Measurements from ENCODE around the gene P2RY6. TPM values are rescaled to one million over a fixed set of nuclear protein-coding genes. Genes with fewer than 3 reads are reported as not detected.

Gene P2RY6
- total RNA-seq, 5 donors from 2014 or later (not counting 1 experiment from before 2014, with no cell fraction given) = 1.4 TPM; not detected in 4

- DNase-seq (peak; percentile 16 to 80 (median 65)), ATAC-seq (replicated peaks in 1 of 4) (peak; percentile 68 to 76 (median 76))
- peak overlapping the region in 1 of 2 donors; percentile 68 for H3K27ac Mint-ChIP-seq
- H3K9me3 Mint-ChIP-seq = no peaks in the 10 kb centered on the region
- Histone ChIP-seq H3K9me3 (no peaks in the 10 kb centered on the region), H3K27ac (ENCODE audit: low read length) (no peak overlapping the region), H3K27me3 (replicated peaks in 1 of 2; ENCODE audit: control insufficient read depth in 2 of 2, extremely low read depth in 1 of 2, insufficient read depth in 2 of 2, low read length in 1 of 2) (peaks cover 0 to 35% of the 10 kb centered on the region in 2 experiments), H3K4me1 (ENCODE audit: control insufficient read depth in 1 of 2, extremely low read depth in 1 of 2, insufficient read depth in 2 of 2, low read length in 2 of 2) (no peaks in the 10 kb centered on the region), H3K4me3 (ENCODE audit: control insufficient read depth in 1 of 2, extremely low read depth in 1 of 2, low read length in 1 of 2) (no peak overlapping the region), H3K36me3 (ENCODE audit: control insufficient read depth in 2 of 2, extremely low read depth in 1 of 2, insufficient read depth in 1 of 2, low read length in 1 of 2) (no peaks in the 10 kb centered on the region)
- H3K4me1 Mint-ChIP-seq = peaks cover 0 to 3% (median 0%) of the 10 kb centered on the region in 3 donors
- peaks cover 18 to 22% of the 10 kb centered on the region in 2 donors for H3K27me3 Mint-ChIP-seq
- WGBS (ENCODE audit: insufficient coverage) = 40% methylated on average over 11 of the region's 12 CpGs
- no peak overlapping the region for H3K4me3 Mint-ChIP-seq
- no peaks in the 10 kb centered on the region for H3K36me3 Mint-ChIP-seq
- ChIA-PET CTCF (interaction anchor here (0.5 to 1.6 kb wide), 5 partner anchors 40 to 1552 kb away, joined by 3 to 10 read pairs (median 5); no protein-coding TSS in a partner anchor), POLR2A (interaction anchor here in 1 of 2 donors (0.6 kb wide), 1 partner anchor 224 kb away, joined by 3 read pairs; no protein-coding TSS in a partner anchor)
Measured at GRCh38 chr11:73295241-73295995, 23.3 kb downstream of the P2RY6 start.

DNA sequence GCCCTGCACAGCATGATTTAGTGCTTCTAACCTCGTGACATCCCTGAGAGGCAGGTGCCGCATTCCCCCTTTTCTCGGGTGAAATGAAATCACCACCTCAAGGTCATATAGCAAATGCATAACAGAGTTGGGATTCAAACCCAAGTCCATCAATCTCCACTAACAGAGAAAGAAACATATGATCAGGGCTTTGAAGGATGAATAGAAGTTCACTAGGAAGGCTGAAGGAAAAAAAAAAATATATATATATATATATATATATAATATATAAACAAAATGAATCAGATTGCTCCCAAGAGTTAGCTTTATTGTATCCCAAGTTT lies 23.8 kb downstream of the P2RY6 start:
- no peaks in the 10 kb centered on the region for H3K9me3 ChIP-seq
- ChIA-PET POLR2A (no interaction called here), CTCF (interaction anchor here in 1 of 2 donors (1.6 kb wide), 1 partner anchor 40 kb away, joined by 10 read pairs; no protein-coding TSS in a partner anchor)
- no peak overlapping the region for H3K27ac Mint-ChIP-seq
- H3K36me3 Mint-ChIP-seq = no peaks in the 10 kb centered on the region
- H3K9me3 Mint-ChIP-seq = no peaks in the 10 kb centered on the region
- peaks cover 0 to 3% (median 0%) of the 10 kb centered on the region in 3 donors for H3K4me1 Mint-ChIP-seq
- H3K36me3 ChIP-seq (ENCODE audit: control insufficient read depth in 2 of 2, extremely low read depth in 1 of 2, insufficient read depth in 1 of 2, low read length in 1 of 2) = no peaks in the 10 kb centered on the region
- ATAC-seq (replicated peaks in 1 of 4) (no peak), DNase-seq (no peak)
- H3K4me1 ChIP-seq (ENCODE audit: control insufficient read depth in 1 of 2, extremely low read depth in 1 of 2, insufficient read depth in 2 of 2, low read length in 2 of 2) = no peaks in the 10 kb centered on the region
- no peak overlapping the region for H3K4me3 Mint-ChIP-seq
- H3K27me3 ChIP-seq (replicated peaks in 1 of 2; ENCODE audit: control insufficient read depth in 2 of 2, extremely low read depth in 1 of 2, insufficient read depth in 2 of 2, low read length in 1 of 2) = peaks cover 0 to 41% of the 10 kb centered on the region in 2 experiments
- peaks cover 21 to 23% of the 10 kb centered on the region in 2 donors for H3K27me3 Mint-ChIP-seq
- no peak overlapping the region for H3K4me3 ChIP-seq (ENCODE audit: control insufficient read depth in 1 of 2, extremely low read depth in 1 of 2, low read length in 1 of 2)
- no peak overlapping the region for H3K27ac ChIP-seq (ENCODE audit: low read length)
- WGBS (ENCODE audit: insufficient coverage) = no CpG with 5 or more reads among the region's 3 CpGs

- no peak overlapping the region for H3K4me3 ChIP-seq (ENCODE audit: control insufficient read depth in 1 of 2, extremely low read depth in 1 of 2, low read length in 1 of 2)
- no peaks in the 10 kb centered on the region for H3K36me3 Mint-ChIP-seq
- no peaks in the 10 kb centered on the region for H3K36me3 ChIP-seq (ENCODE audit: control insufficient read depth in 2 of 2, extremely low read depth in 1 of 2, insufficient read depth in 1 of 2, low read length in 1 of 2)
- ChIA-PET CTCF (interaction anchor here in 1 of 2 donors (1.2 kb wide), 1 partner anchor 39 kb away, joined by 3 read pairs; no protein-coding TSS in a partner anchor), POLR2A (no interaction called here)
- no peaks in the 10 kb centered on the region for H3K9me3 ChIP-seq
- peaks cover 0 to 3% (median 0%) of the 10 kb centered on the region in 3 donors for H3K4me1 Mint-ChIP-seq
- no peak overlapping the region for H3K27ac Mint-ChIP-seq
- WGBS (ENCODE audit: insufficient coverage) = 88% methylated on average over 34 of the region's 35 CpGs
- no peak for DNase-seq
- H3K4me3 Mint-ChIP-seq = no peak overlapping the region
- no peaks in the 10 kb centered on the region for H3K9me3 Mint-ChIP-seq
- H3K27ac ChIP-seq (ENCODE audit: low read length) = no peak overlapping the region
- no peaks in the 10 kb centered on the region for H3K4me1 ChIP-seq (ENCODE audit: control insufficient read depth in 1 of 2, extremely low read depth in 1 of 2, insufficient read depth in 2 of 2, low read length in 2 of 2)
- peaks cover 0 to 48% of the 10 kb centered on the region in 2 experiments for H3K27me3 ChIP-seq (replicated peaks in 1 of 2; ENCODE audit: control insufficient read depth in 2 of 2, extremely low read depth in 1 of 2, insufficient read depth in 2 of 2, low read length in 1 of 2)
- H3K27me3 Mint-ChIP-seq = peaks cover 21 to 23% of the 10 kb centered on the region in 2 donors
- ATAC-seq (replicated peaks in 1 of 4) = no peak
Measured at GRCh38 chr11:73296501-73297230, 24.5 kb downstream of the P2RY6 start.

DNA sequence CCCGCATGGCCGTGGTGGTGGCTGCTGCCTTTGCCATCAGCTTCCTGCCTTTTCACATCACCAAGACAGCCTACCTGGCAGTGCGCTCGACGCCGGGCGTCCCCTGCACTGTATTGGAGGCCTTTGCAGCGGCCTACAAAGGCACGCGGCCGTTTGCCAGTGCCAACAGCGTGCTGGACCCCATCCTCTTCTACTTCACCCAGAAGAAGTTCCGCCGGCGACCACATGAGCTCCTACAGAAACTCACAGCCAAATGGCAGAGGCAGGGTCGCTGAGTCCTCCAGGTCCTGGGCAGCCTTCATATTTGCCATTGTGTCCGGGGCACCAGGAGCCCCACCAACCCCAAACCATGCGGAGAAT lies 25.1 kb downstream of the P2RY6 start:
- no peak overlapping the region for H3K27ac ChIP-seq (ENCODE audit: low read length)
- Mint-ChIP-seq H3K36me3 (no peaks in the 10 kb centered on the region), H3K9me3 (no peaks in the 10 kb centered on the region), H3K27ac (no peak overlapping the region), H3K27me3 (peaks cover 23 to 27% of the 10 kb centered on the region in 2 donors), H3K4me3 (no peak overlapping the region), H3K4me1 (peaks cover 0 to 3% (median 0%) of the 10 kb centered on the region in 3 donors)
- ATAC-seq (replicated peaks in 1 of 4) = no peak
- no peak overlapping the region for H3K4me3 ChIP-seq (ENCODE audit: control insufficient read depth in 1 of 2, extremely low read depth in 1 of 2, low read length in 1 of 2)
- peaks cover 0 to 53% of the 10 kb centered on the region in 2 experiments for H3K27me3 ChIP-seq (replicated peaks in 1 of 2; ENCODE audit: control insufficient read depth in 2 of 2, extremely low read depth in 1 of 2, insufficient read depth in 2 of 2, low read length in 1 of 2)
- no peak for DNase-seq
- no peaks in the 10 kb centered on the region for H3K36me3 ChIP-seq (ENCODE audit: control insufficient read depth in 2 of 2, extremely low read depth in 1 of 2, insufficient read depth in 1 of 2, low read length in 1 of 2)
- no peaks in the 10 kb centered on the region for H3K9me3 ChIP-seq
- POLR2A ChIA-PET = no interaction called here
- CTCF ChIA-PET = interaction anchor here in 1 of 2 donors (1.2 kb wide), 1 partner anchor 38 kb away, joined by 3 read pairs; no protein-coding TSS in a partner anchor
- WGBS (ENCODE audit: insufficient coverage) = 91% methylated on average over 12 of the region's 18 CpGs
- no peaks in the 10 kb centered on the region for H3K4me1 ChIP-seq (ENCODE audit: control insufficient read depth in 1 of 2, extremely low read depth in 1 of 2, insufficient read depth in 2 of 2, low read length in 2 of 2)

DNA sequence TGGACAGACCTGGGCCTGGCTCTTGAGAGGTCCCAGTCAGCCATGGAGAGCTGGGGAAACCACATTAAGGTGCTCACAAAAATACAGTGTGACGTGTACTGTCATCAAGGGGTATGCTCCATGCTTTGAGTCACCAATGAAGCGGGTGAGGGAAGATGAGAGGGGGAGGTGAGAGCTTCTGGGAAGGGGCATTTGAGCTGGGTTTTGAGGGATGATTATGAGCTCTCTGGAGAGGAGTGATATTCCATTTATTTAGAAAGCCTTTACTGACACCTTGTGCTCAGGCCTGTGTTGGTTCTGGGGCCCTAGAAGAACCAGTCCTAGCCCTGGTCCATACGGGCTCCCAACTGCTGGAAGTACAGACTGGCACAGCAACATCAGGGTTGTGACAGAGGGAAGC lies 25.6 kb downstream of the P2RY6 start:
- no peaks in the 10 kb centered on the region for H3K9me3 ChIP-seq
- DNase-seq (no peak), ATAC-seq (replicated peaks in 1 of 4) (no peak)
- no peak overlapping the region for H3K27ac ChIP-seq (ENCODE audit: low read length)
- ChIA-PET CTCF (interaction anchor here in 1 of 2 donors (0.6 to 1.2 kb wide), 2 partner anchors 38 to 111 kb away, joined by 3 read pairs; no protein-coding TSS in a partner anchor), POLR2A (no interaction called here)
- Mint-ChIP-seq H3K27ac (no peak overlapping the region), H3K9me3 (no peaks in the 10 kb centered on the region), H3K27me3 (peaks cover 28% of the 10 kb centered on the region in 2 donors), H3K4me1 (peaks cover 0 to 3% (median 0%) of the 10 kb centered on the region in 3 donors), H3K36me3 (no peaks in the 10 kb centered on the region), H3K4me3 (no peak overlapping the region)
- H3K36me3 ChIP-seq (ENCODE audit: control insufficient read depth in 2 of 2, extremely low read depth in 1 of 2, insufficient read depth in 1 of 2, low read length in 1 of 2) = no peaks in the 10 kb centered on the region
- WGBS (ENCODE audit: insufficient coverage) = 70% methylated on average over 3 of the region's 3 CpGs
- H3K27me3 ChIP-seq (replicated peaks in 1 of 2; ENCODE audit: control insufficient read depth in 2 of 2, extremely low read depth in 1 of 2, insufficient read depth in 2 of 2, low read length in 1 of 2) = peaks cover 0 to 57% of the 10 kb centered on the region in 2 experiments
- H3K4me1 ChIP-seq (ENCODE audit: control insufficient read depth in 1 of 2, extremely low read depth in 1 of 2, insufficient read depth in 2 of 2, low read length in 2 of 2) = no peaks in the 10 kb centered on the region
- no peak overlapping the region for H3K4me3 ChIP-seq (ENCODE audit: control insufficient read depth in 1 of 2, extremely low read depth in 1 of 2, low read length in 1 of 2)

DNA sequence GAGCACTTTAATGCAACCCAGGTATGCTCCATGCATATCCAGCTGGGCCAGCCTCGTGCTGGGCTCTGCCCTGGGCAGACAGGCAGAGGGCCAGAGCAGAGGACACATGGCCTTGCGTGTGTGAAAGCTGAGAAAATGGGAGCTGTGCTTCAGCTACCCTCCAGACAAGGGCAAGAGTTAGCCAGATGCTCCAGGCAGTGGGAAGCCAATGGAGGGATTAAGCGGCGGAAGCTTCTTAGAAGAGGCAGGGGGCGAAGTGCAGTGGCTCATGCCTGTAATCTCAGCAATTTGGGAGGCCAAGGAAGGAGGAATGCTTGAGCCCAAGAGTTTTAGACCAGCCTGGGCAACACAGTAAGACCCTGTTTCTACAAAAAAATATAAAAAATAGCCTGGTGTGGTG lies 26.1 kb downstream of the P2RY6 start:
- Histone ChIP-seq H3K4me1 (ENCODE audit: control insufficient read depth in 1 of 2, extremely low read depth in 1 of 2, insufficient read depth in 2 of 2, low read length in 2 of 2) (no peaks in the 10 kb centered on the region), H3K4me3 (ENCODE audit: control insufficient read depth in 1 of 2, extremely low read depth in 1 of 2, low read length in 1 of 2) (no peak overlapping the region), H3K36me3 (ENCODE audit: control insufficient read depth in 2 of 2, extremely low read depth in 1 of 2, insufficient read depth in 1 of 2, low read length in 1 of 2) (no peaks in the 10 kb centered on the region), H3K27me3 (replicated peaks in 1 of 2; ENCODE audit: control insufficient read depth in 2 of 2, extremely low read depth in 1 of 2, insufficient read depth in 2 of 2, low read length in 1 of 2) (peaks cover 0 to 59% of the 10 kb centered on the region in 2 experiments), H3K27ac (ENCODE audit: low read length) (no peak overlapping the region), H3K9me3 (no peaks in the 10 kb centered on the region)
- H3K36me3 Mint-ChIP-seq = no peaks in the 10 kb centered on the region
- H3K27me3 Mint-ChIP-seq = peaks cover 24 to 31% of the 10 kb centered on the region in 2 donors
- no peak overlapping the region for H3K27ac Mint-ChIP-seq
- no peak overlapping the region for H3K4me3 Mint-ChIP-seq
- peaks cover 0 to 3% (median 0%) of the 10 kb centered on the region in 3 donors for H3K4me1 Mint-ChIP-seq
- DNase-seq = no peak
- POLR2A ChIA-PET = no interaction called here
- 78% methylated on average over 5 of the region's 5 CpGs for WGBS (ENCODE audit: insufficient coverage)
- CTCF ChIA-PET = interaction anchor here in 1 of 2 donors (0.6 kb wide), 1 partner anchor 111 kb away, joined by 3 read pairs; no protein-coding TSS in a partner anchor
- ATAC-seq (replicated peaks in 1 of 4) = no peak
- no peaks in the 10 kb centered on the region for H3K9me3 Mint-ChIP-seq

Measured in T-cell (primary cell).